WERI-Rb-1 (cell line): ENCODE data around the gene PRUNE1.

Experiments
- DNase-seq: peaks from one replicate; pipeline ENCODE4 v3.0.0-alpha.2; 2020
- H3K27ac ChIP-seq: fragments of 250-450 bp; sonication (Bioruptor Pico); 2 replicates; pipeline ENCODE4 v1.5.1; 2020; ENCODE audit warnings: mild to moderate bottlenecking, moderate library complexity
- H3K27me3 ChIP-seq: fragments of 250-450 bp; sonication (Bioruptor Pico); 2 replicates; pipeline ENCODE4 v1.5.1; 2021; ENCODE audit warnings: mild to moderate bottlenecking, low read depth, moderate library complexity; ENCODE audit not compliant: insufficient read depth, severe bottlenecking
- H3K36me3 ChIP-seq: fragments of 250-450 bp; sonication (Bioruptor Pico); 2 replicates; pipeline ENCODE4 v1.5.1; 2020; ENCODE audit warnings: mild to moderate bottlenecking, moderate library complexity
- H3K4me3 ChIP-seq: 2 replicates; pipeline ENCODE4 v1.5.1; 2011; ENCODE audit warnings: low read depth, mild to moderate bottlenecking, control low read depth, low read length
- H3K9me3 ChIP-seq: fragments of 250-450 bp; sonication (Bioruptor Pico); 2 replicates; pipeline ENCODE4 v1.5.1; 2021; ENCODE audit warnings: mild to moderate bottlenecking, moderate library complexity; ENCODE audit not compliant: severe bottlenecking
- TF ChIP-seq, protein P1 (sequence below): IDR thresholded peaks from 2 replicates; pipeline ENCODE4 v1.5.1; 2011; ENCODE audit warnings: low read depth, mild to moderate bottlenecking, control low read depth, inconsistent platforms, low read length

Gene PRUNE1

DNA sequence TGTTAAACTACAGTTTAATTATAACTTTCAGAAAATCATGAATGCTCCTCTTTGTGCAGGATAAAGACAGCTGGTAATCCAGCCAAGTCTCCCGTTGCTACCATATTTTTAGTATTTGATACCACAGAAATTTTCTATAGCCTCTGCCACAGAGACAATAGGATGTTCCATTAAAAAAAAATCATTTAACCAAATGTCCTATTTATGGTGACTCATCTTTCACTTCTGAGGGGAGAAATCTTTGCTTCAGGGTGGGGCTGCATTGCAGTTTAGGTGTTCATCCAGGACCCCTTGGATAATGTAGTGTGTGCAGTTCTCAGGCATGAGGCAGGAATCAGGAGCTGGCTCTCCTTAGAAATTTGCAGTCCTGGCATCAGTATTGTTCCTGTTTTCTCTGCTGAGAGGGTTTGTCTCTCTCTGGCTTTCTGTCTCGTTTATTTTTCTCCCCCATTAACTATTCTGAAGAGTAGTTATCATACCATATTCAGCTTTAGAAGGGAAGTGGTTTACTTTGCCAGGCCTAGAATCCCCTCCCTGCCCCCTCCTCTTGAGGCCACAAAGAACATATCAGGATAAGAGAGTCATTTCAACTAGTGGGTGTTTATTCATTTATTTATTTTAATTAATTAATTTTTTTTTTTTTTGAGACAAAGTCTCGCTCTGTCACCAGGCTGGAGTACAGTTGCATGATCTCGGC lies 3.1 kb downstream of the PRUNE1 start:
- Histone ChIP-seq H3K36me3 (peaks cover 10% of the 10 kb centered on the region), H3K27me3 (no peaks in the 10 kb centered on the region), H3K4me3 (no peak overlapping the region), H3K9me3 (no peaks in the 10 kb centered on the region), H3K27ac (no peak overlapping the region)
- TF ChIP-seq, protein P1, sequence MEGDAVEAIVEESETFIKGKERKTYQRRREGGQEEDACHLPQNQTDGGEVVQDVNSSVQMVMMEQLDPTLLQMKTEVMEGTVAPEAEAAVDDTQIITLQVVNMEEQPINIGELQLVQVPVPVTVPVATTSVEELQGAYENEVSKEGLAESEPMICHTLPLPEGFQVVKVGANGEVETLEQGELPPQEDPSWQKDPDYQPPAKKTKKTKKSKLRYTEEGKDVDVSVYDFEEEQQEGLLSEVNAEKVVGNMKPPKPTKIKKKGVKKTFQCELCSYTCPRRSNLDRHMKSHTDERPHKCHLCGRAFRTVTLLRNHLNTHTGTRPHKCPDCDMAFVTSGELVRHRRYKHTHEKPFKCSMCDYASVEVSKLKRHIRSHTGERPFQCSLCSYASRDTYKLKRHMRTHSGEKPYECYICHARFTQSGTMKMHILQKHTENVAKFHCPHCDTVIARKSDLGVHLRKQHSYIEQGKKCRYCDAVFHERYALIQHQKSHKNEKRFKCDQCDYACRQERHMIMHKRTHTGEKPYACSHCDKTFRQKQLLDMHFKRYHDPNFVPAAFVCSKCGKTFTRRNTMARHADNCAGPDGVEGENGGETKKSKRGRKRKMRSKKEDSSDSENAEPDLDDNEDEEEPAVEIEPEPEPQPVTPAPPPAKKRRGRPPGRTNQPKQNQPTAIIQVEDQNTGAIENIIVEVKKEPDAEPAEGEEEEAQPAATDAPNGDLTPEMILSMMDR, result no peak
- DNase-seq, result no peak

DNA sequence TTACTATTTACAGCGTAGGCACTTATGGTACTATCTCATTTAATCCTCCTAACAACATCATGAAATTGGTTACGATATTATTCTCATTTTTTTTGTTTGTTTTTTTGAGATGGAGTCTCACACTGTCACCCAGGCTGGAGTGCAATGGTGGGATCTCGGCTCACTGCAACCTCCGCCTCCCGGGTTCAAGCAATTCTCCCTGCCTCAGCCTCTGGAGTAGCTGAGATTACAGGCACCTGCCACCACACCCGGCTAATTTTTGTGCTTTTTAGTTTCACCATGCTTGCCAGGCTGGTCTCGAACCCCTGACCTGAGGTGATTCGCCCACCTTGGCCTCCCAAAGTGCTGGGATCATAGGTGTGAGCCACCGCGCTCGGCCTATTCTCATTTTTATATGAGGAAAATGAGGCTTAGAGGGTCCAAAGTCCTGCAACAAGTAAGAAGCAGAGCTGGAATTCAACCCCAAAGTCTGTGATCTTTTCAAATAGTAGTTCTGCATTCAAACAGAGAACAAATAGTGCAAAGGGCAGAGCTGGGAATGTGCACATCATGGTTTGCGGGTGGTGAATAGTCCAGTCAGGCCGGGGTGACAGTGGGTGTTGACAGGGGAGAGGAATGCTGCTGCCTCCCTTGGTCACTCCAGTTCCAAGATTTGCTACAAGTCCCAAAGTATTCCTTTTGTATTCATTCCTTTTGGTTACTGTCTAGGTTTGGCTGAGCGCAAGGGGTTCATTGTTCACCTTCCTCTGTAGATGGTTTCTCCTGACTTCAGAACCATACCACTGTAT lies 4.6 kb downstream of the PRUNE1 start:
- TF ChIP-seq, protein P1, result no peak
- H3K4me3 ChIP-seq, result no peak overlapping the region
- no peak for DNase-seq
- H3K27ac ChIP-seq, result no peak overlapping the region
- no peaks in the 10 kb centered on the region for H3K27me3 ChIP-seq
- peaks cover 16% of the 10 kb centered on the region for H3K36me3 ChIP-seq
- H3K9me3 ChIP-seq, result no peaks in the 10 kb centered on the region

DNA sequence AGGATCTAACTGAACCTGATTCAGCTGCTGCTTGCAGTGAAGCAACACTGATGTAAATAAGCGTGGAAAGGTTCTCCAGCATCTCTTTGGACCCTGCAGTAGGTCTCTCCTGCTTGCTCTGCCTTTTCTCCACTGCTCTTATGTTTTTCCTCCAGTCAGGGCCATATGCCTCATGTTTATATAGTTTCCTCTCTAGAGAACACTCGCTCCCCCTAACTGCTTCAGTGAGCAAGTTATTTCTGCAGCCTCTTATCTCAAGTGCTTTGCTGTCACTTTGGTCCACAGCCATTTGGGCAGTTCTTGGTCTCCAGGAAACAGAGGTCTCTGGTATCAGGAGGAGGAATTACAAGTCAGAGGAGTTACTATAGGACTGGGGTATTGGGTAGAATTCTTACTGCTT lies 5.3 kb downstream of the PRUNE1 start:
- TF ChIP-seq, protein P1, result no peak
- no peak for DNase-seq
- peaks cover 22% of the 10 kb centered on the region for H3K36me3 ChIP-seq
- no peaks in the 10 kb centered on the region for H3K9me3 ChIP-seq
- H3K27ac ChIP-seq, result no peak overlapping the region
- no peak overlapping the region for H3K4me3 ChIP-seq
- no peaks in the 10 kb centered on the region for H3K27me3 ChIP-seq

DNA sequence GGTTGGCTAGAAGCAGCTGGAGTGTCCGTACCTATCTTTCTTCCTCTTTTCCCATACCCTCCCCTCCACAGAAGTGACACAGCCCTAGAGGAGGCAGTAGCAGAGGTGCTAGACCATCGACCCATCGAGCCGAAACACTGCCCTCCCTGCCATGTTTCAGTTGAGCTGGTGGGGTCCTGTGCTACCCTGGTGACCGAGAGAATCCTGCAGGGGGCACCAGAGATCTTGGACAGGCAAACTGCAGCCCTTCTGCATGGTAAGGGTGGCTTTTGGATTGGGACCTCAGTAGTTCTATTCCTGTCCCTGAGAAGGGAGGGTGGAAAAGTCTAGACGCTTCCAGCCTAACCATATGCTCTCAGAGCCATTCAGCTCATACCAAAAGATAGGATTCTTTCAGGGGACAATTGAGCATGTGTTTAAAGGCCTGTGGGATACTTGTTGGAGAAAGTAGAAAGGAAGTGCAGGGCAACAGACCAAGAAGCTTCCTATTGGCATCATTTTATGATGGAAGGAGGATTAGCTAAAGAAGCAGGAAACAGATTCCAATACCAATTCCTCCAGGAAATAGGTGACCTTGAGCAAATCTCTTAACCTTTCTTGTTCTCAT lies 16.4 kb downstream of the PRUNE1 start:
- Histone ChIP-seq H3K27me3 (no peaks in the 10 kb centered on the region), H3K27ac (no peak overlapping the region), H3K36me3 (peaks cover 75% of the 10 kb centered on the region), H3K9me3 (no peaks in the 10 kb centered on the region), H3K4me3 (no peak overlapping the region)
- peak; percentile 97 for DNase-seq
- TF ChIP-seq, protein P1, result peak; percentile 99

DNA sequence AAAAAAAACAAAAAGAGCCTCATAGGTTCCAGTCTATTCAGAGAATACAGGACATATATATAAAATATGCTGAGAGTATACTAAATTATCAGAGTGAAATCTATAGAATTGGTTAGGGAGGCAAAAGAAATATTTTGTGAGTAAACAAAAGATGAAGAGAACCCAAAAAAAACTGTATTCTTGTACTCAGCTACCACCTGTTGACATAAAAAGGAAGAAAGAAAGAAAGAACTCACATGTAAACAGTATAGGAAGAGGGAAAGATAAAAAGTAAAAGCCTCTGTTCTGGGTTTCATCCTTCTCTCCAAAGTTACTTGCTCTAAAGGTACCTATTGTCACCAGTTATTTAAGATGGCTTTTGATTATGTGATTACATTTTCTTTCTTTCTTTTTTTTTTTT lies 18.2 kb downstream of the PRUNE1 start:
- no peak for DNase-seq
- TF ChIP-seq, protein P1, result no peak
- H3K27ac ChIP-seq, result no peak overlapping the region
- H3K36me3 ChIP-seq, result peaks cover 85% of the 10 kb centered on the region
- no peaks in the 10 kb centered on the region for H3K27me3 ChIP-seq
- H3K4me3 ChIP-seq, result no peak overlapping the region
- H3K9me3 ChIP-seq, result no peaks in the 10 kb centered on the region
